GM19452 (cell line): ENCODE data around the gene KCNAB1.
"Not testable (repeated sequence)": the region's sequence is repeated elsewhere in the genome, so short reads cannot be mapped to it uniquely, and the experiment has no call there.

ENCODE experiments used
- ATAC-seq: cut with Tn5 transposase; IDR thresholded peaks from one replicate; pipeline ENCODE4 v1.9.1; 2021; ENCODE audit not compliant: unreplicated experiment

KCNAB1 gene

DNA sequence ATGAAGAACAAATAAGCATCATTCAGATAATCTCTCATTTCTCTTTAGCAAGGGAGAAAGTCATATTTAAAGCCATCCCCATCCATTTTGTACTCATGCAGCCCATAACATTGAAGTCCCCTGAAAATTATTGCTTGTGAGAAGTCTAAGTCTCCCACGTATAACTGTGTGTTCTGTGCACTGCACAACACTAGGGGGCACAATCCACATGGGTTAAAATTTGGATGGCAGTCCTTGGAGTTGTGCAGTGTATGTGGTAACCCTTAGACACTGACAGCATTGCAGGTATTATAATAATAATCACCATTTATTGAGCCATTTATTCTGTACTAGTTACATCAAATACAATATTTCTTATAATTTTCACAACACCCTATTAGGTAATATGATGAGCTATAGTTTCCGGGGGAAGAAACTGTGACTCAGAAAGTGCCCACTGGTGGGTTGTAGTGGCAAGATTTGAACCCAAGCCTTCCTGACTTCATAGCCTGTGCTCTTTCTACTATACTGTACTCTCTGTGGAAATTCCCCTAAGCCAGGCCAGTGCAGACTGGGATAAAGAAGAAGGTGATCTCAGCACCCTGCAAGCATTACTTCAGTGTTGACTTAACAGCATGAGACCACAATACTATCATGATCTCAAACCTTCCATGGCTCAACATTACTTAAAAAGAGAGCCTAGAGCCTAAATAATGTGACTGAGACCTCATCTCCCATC is 15.7 kb downstream of the KCNAB1 start:
- no peak for ATAC-seq

- ATAC-seq = not testable (repeated sequence)
Observed at GRCh38 chr3:156137397-156137796, 17.0 kb downstream of the KCNAB1 start.

GRCh38 chr3:156140001-156140595 is 19.7 kb downstream of the KCNAB1 start:
- ATAC-seq = no peak

DNA sequence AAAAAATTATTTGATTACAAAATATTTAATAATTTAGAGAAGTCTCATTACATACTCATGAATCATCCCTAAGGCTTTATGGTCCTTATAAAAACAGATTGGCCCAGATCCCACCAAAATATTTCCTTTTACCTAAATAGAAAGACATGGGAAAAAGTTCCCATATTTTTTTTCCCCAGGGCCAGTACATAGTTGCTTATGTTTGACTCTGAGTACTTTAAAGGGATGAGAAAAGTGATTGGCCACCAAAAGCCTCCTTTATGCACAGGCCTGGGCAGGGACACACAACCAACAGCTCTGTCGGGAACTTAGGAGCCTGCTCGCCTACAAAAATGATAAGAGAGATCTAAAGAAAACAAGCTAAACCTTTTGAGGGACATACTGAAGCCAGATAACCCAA is 22.3 kb downstream of the KCNAB1 start:
- ATAC-seq = no peak

- no peak for ATAC-seq
Observed at GRCh38 chr3:156143136-156143535, 22.8 kb downstream of the KCNAB1 start.

DNA sequence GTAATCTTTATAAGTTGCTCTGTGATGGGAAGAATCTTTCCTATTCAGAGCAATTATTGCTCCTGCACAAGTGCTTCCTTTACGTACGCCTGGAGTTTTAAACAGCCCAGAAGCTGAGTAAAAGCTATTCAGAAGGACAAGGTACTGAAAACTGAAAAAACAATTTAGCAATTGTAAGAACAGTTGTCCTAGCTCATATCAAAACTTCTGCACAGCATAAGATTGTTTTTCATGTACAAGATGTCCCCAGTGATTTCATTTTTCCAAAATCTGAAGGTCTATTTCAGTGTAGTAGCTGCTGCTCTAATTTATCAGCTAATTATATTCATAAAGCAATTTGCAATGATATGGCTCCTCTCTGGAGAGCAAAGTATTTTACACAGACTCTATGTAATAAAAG is 23.7 kb downstream of the KCNAB1 start:
- no peak for ATAC-seq

GRCh38 chr3:156145866-156146265 is 25.5 kb downstream of the KCNAB1 start:
- ATAC-seq = no peak

GRCh38 chr3:156148345-156148945 is 28.1 kb downstream of the KCNAB1 start:
- no peak for ATAC-seq

DNA sequence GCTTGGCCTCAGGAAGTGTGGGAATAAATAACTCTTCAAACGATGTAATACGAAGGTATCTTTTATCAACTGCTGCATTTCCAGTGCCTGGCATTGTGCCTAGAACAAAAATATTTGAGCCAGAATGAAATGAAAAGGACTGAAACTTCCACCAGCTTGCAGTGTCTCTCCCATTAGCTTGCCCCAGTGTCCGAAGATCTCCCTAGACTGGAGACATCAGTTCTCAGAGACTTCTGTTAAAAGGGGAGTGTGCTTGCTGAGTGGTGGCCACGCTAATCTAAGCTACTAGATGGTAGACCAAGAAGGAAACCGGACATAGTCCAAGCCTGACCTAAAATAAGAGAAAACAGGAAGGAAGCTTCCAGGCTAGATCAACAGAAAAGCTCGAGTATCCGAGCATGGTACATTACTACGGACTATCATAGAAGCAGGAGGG is 28.6 kb downstream of the KCNAB1 start:
- ATAC-seq = no peak

GRCh38 chr3:156149876-156150275 is 29.5 kb downstream of the KCNAB1 start:
- ATAC-seq = no peak

- no peak for ATAC-seq
Observed at GRCh38 chr3:156150434-156151066, 30.2 kb downstream of the KCNAB1 start.

GRCh38 chr3:156151824-156152428 is 31.5 kb downstream of the KCNAB1 start:
- ATAC-seq = no peak

DNA sequence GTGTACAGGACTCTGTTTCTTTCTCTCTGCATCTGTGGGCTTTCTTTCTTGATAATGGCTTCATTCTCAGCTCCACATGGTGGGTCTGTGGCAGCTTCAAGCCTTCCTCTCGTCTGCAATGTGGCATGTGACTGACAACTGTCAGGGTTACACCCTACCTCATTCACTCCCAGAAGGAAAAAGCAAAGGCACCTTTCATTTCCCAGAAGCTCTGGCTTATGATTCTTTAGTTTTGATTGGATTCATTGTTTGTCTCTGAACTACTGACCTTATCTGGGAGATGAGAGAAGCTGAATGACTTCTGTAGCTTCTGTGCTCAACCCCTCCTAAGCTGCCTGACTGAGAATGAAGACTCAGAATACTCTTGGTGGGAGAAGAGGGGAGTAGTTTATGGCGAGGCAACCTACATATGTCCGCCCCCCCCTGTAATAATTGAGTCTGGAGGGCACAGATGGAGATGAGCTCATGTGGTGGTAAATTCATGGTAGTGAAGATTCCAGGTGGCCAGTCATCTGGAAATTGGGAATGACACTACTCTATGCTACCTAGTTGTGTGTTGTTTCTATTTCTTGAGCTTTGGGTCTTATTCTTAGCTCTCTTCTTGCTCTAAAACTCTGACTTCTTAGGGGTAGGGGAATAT is 38.4 kb downstream of the KCNAB1 start:
- ATAC-seq = no peak

DNA sequence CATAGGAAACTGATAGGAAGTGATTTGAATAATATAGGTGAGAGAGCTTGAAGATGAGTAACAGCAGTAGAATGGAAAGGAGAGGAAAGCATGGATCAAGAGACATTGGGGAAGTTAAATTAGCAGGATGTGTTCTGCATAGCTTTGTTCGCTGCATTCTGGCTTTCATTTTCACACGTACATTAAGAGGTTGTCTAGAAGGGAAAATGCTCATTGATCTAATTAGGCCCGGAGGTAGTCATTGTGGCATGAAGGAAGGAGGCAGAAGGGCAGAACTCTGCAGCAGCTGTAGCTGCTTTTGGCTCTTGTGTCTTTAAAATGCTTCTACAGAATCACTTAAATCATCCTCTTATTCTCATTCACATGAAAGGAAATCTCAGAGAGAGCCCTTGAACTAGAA is 40.3 kb downstream of the KCNAB1 start:
- ATAC-seq = no peak

- ATAC-seq = no peak
Observed at GRCh38 chr3:156161172-156161571, 40.8 kb downstream of the KCNAB1 start.

GRCh38 chr3:156163848-156164247 is 43.5 kb downstream of the KCNAB1 start:
- ATAC-seq = no peak

GRCh38 chr3:156166808-156167207 is 46.4 kb downstream of the KCNAB1 start:
- no peak for ATAC-seq

DNA sequence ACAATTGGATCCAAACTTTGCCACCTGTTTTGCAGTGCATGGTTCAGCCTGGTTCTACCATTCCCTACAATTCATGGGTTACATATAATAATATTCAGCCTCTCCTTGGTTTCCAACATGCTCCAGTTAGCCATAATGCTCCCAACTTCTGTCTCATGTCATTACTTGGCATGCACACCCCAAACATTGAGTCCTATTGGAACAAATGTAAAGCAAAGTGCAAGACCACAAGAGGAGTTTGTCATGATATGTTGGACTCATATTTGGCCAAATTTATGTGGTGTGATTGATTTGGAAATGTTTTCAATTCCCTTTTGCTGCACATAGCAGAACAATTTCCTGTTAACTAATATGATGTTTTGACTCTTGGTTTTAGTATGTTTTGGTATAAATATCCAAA is 50.2 kb downstream of the KCNAB1 start:
- no peak for ATAC-seq

DNA sequence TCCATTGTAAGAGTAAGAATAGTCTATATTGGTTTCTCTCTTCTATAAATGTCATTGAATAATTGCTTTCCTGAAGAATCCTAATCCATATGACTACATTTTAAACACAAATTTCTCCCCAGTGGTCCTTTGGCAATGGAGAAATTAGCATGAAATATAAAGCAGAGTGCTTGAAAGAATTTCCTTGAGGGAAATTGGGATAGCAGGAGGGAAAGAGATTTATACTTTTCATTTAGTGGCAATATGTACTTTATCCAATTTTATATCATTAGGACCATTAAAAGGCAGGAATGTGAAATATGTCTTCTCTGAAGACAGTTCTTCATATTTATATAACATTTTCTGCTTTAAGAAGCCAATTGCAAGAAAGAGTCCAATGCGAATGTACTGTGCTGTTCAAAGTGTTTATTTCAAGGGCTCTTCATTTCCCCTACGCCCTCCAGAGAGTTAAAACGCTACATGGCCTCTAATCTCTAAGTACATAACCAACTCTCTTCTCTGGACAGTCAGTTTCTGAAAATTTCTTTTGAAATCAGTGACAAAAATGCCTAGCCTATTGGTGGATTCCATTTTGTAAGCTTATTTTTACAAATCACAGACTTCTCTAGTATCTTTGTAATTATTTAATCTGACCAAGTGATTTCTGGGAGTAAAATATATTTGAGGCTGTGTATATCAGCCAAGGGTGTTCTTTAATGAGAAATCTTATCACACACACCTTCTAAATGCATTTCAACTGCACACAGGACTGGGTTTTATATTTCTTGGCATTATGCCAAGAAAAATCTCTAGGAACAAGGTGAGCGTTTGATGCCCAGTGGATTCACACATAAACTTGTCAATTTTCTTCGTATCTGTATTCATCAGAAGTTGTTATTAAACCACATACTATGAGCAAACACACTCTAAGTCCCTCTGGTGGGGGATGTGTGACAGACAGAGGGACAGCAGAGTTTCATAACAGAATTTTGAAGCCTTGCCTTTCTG is 51.2 kb downstream of the KCNAB1 start:
- ATAC-seq = no peak

DNA sequence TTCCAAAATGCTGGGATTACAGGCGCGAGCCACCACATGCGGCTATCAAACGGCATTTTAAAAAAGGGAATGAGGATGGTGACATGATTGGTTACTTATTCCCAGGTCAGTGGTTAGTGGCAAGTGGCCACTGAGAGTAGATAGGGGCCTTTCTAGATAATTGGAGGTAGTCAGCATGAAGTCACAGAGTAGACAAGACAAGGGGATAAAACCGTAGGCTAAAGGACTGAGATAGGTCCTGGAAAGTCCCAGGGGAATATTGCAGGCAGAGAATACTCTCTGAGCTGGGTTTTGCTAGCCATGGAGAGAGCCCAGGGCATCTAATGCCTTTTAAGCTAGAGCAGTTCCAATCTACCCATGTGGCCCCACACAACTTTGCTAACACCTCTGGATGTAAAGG is 52.2 kb downstream of the KCNAB1 start:
- ATAC-seq = no peak
